Measurements from ENCODE around the gene C1QTNF9. TPM values are rescaled to one million over a fixed set of nuclear protein-coding genes. Genes with fewer than 3 reads are reported as not detected.
"Not testable (repeated sequence)": the region's sequence is repeated elsewhere in the genome, so short reads cannot be mapped to it uniquely, and the experiment has no call there.

C1QTNF9 gene
- polyA plus RNA-seq, 1 donor from 2014 or later: not detected

DNA sequence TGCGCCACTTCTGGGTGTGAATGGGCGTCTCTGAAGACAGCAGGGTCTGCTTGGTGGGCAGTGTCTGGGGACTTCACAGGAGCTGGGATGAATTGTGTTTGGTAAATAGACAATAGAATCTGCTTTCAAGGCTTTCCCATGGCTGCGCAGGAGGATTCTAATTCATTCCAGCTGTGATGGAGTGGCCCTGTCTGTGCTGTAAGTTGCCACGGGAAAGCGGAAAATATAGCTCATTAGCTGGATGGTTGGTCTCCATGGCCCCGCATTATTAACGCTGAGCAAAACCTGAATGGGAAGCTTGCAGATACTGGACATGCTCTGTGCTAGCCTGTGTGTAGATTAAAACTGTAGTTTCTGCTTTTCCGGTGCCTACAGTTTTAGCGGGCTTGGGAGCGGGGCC lies 15.6 kb upstream of the C1QTNF9 start:
- peaks cover 17% of the 10 kb centered on the region for H3K36me3 Mint-ChIP-seq

DNA sequence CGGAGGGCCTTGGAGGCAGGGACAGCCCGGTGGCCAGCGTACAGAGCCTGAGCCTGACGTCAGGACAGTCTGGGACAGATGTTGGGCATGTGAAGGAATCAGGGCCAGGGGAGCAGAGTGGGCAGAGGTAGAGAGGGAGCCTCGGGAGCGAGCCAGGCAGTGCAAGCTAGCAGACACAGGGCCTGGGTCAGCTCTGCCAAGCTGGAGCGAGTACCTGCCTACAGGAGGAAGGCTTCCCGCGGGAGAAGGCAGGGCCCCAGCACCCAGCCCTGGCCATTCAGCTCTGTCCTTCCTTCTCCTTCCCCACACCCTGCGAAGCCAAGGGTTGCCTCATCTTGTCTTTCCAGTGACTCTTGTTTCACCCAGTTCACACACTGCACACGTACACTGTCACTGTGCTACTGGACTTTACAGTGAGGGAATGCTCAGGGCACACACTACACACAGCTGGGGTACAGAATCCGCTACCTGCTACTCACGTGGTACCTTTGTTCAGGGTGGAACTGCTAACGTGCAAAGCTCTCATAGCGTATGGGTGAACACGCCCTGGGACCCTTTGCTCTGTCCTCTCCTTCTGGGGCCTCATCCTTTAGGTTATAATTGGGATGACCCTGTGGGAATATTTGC lies 9.8 kb upstream of the C1QTNF9 start:
- Mint-ChIP-seq H3K27ac (peak overlapping the region in 1 of 3 donors; percentile 80), H3K4me1 (peaks cover 0 to 3% (median 0%) of the 10 kb centered on the region in 3 donors), H3K4me3 (no peak overlapping the region), H3K9me3 (no peaks in the 10 kb centered on the region), H3K27me3 (no peaks in the 10 kb centered on the region), H3K36me3 (peaks cover 14% of the 10 kb centered on the region)

More for the DNA sequence above, 15.6 kb upstream of the C1QTNF9 start:
- H3K4me3 Mint-ChIP-seq: no peak overlapping the region
- H3K4me1 Mint-ChIP-seq: no peaks in the 10 kb centered on the region
- no peak overlapping the region for H3K27ac Mint-ChIP-seq
- H3K27me3 Mint-ChIP-seq: no peaks in the 10 kb centered on the region
- no peaks in the 10 kb centered on the region for H3K9me3 Mint-ChIP-seq

DNA sequence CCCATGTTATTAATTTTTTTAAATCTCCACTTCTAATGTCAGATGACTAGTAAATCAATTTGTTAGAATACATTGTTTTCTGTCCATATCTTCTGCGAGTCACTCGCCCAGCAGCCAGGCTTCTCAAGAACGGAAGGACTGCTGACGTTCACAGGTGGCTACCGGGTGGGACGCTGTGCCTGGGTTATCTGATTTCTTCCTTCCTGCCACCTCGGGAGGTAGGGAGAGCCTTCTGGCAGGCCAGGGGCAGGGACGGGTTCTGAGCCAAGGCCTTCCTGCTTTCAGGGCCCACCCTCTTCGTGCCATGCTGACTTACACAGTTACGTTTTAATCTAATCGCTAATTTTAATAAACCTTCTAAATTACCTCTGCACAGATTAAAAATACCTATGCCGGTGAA lies 7.9 kb upstream of the C1QTNF9 start:
- no peaks in the 10 kb centered on the region for H3K9me3 Mint-ChIP-seq
- H3K4me3 Mint-ChIP-seq: no peak overlapping the region
- peaks cover 0 to 3% (median 0%) of the 10 kb centered on the region in 3 donors for H3K4me1 Mint-ChIP-seq
- no peak overlapping the region for H3K27ac Mint-ChIP-seq
- H3K27me3 Mint-ChIP-seq: no peaks in the 10 kb centered on the region
- H3K36me3 Mint-ChIP-seq: peaks cover 11% of the 10 kb centered on the region

DNA sequence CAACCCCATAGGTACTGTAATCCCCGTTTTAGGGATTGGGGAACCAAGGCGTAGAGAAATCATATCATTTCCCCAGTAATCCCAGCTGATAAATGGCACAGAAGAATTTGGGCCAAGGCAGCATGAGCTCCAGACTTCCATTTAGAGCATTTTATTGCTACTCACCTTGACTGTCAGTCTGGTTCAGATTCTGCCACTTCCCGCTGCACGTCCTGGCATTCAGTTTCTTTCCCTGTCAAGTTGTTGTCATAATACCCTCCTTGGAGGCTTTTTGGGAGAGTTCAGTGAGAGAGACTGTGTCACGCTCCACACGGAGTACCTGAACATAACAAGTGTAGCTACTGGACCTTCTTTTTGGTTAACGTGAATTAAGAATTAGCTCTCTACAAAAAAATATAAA lies 7.5 kb upstream of the C1QTNF9 start:
- peaks cover 0 to 3% (median 0%) of the 10 kb centered on the region in 3 donors for H3K4me1 Mint-ChIP-seq
- H3K4me3 Mint-ChIP-seq: no peak overlapping the region
- peaks cover 11% of the 10 kb centered on the region for H3K36me3 Mint-ChIP-seq
- H3K27me3 Mint-ChIP-seq: no peaks in the 10 kb centered on the region
- no peak overlapping the region for H3K27ac Mint-ChIP-seq
- no peaks in the 10 kb centered on the region for H3K9me3 Mint-ChIP-seq

DNA sequence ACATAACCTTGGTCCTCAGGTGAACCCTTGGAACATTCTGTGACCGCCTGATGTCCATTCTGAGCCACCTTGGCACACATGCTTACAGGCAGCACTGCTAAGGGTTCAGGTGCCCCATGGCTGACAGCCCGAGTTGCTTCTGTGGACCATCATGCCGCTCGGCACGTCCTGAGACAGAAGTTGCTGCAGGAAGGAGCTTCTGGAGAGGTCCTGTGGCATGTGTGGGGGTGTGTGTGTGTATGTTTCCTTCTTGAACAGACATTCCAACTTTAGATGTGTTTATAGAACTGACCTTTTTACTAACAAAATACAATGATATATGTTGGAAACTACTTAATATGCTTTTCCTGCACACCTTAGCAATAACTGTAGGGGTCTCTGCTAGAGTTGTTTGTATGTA lies 4.8 kb upstream of the C1QTNF9 start:
- no peak overlapping the region for H3K27ac Mint-ChIP-seq
- no peaks in the 10 kb centered on the region for H3K27me3 Mint-ChIP-seq
- peaks cover 7% of the 10 kb centered on the region for H3K36me3 Mint-ChIP-seq
- no peak overlapping the region for H3K4me3 Mint-ChIP-seq
- H3K4me1 Mint-ChIP-seq: no peaks in the 10 kb centered on the region
- H3K9me3 Mint-ChIP-seq: no peaks in the 10 kb centered on the region

DNA sequence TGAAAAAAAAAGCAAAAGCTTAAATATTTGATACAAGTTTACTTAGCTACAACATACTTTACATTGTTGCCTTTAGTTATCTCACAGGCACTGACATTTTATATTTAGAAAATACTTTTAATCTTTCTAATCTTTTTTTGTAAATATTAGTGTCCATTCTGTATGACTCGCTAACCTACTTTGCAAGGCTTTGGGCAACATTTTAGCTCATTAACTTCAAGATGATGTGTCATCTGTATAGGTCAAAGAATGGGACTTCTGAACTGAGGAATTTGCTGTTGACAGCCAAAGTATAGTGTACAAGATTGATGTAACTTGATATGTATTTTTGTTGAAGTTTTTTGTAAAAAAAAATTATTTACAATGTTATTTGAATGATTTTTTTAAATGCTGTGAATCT lies 2.7 kb upstream of the C1QTNF9 start:
- Mint-ChIP-seq H3K36me3 (peaks cover 7% of the 10 kb centered on the region), H3K4me3 (no peak overlapping the region), H3K27me3 (no peaks in the 10 kb centered on the region), H3K27ac (no peak overlapping the region), H3K9me3 (no peaks in the 10 kb centered on the region), H3K4me1 (no peaks in the 10 kb centered on the region)

DNA sequence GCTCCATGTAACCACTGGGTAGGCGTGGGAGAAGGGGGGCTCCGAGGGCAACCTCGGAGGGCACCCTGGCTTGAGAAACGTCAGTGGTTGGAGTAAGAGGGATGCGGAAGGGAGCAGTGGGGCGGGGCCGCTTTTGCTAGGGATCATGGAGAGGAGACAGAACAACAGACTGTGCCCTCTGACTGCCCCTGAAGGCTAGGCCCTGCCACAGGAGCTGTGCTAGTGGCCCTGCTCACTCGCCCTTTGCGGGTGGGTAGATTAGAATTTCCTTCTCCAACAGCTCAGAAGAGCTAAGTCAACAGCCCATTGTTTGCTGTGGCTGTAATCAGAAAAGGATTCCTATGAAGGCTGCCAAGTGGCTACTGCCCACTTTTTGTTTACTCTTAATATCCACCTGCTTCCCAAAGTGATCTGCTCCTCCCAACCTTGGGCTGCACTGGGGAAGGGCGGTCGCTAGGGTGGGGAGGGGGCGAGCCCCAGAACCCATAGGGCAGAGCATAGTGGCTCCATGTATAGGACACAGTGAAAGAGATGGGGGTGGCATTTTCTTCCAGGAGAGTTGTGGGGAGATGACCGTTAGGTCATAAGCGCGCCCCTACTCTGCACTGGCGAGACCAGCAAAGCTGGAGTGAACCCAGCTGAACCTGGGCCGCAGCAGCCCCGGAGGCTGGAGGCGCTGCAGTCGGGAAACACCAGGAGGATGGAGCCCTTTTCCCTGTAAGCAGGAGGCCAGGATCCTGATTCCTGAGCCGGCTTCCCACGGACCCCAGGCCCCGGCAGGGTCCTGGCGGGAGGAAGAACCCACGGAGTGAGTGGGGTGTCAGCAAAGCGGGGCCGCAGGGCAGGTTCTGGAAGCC lies 1.9 kb upstream of the C1QTNF9 start:
- Mint-ChIP-seq H3K9me3 (no peaks in the 10 kb centered on the region), H3K4me3 (no peak overlapping the region), H3K27ac (no peak overlapping the region), H3K27me3 (no peaks in the 10 kb centered on the region), H3K4me1 (no peaks in the 10 kb centered on the region), H3K36me3 (peaks cover 6% of the 10 kb centered on the region)

DNA sequence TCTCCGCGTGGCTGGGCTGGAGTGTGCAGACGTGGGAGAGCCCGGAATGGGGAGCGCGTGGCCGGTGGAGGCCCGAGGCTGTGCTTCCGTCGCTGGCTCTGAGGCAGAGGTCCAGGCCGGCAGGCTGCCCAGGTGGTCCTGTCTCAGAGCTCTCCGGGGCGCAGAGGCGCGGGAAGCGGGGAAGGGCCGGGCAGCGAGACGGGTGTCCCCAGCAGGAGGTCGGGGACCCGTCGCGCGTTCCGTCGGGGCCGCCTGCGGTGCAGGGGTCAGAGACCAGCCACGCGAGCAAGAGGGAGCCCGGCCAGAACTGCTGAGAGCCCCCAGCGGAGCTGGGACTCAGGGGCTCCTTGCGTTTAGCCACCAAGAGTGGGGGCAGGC lies 1.3 kb upstream of the C1QTNF9 start:
- no peak overlapping the region for H3K4me3 Mint-ChIP-seq
- H3K9me3 Mint-ChIP-seq: no peaks in the 10 kb centered on the region
- no peaks in the 10 kb centered on the region for H3K4me1 Mint-ChIP-seq
- H3K36me3 Mint-ChIP-seq: peaks cover 3% of the 10 kb centered on the region
- no peaks in the 10 kb centered on the region for H3K27me3 Mint-ChIP-seq
- no peak overlapping the region for H3K27ac Mint-ChIP-seq

DNA sequence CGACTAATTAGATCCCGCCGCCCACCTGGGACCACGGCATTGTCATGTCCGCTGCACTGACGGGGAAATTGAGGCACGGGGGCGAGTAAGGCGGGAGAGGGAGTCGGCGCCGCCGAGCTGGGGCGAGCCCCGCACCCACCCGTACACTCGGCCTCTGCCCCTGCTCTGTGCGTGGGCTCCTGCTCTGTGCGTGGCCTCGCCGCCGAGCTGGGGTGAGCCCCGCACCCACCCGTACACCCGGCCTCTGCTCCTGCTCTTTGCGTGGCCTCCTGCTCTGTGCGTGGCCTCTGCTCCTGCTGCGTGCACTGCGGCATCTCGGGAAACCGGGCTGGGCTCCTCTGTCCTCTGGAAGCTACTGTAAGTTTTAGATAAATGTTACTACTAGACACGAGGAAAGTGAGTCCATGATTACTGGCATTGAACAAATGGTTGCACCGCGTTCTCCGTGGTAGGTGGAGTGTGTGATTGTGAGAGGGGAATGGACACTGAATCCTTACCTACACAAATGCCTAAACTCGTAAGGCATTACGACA lies 826 bp upstream of the C1QTNF9 start:
- no peak overlapping the region for H3K27ac Mint-ChIP-seq
- H3K36me3 Mint-ChIP-seq: no peaks in the 10 kb centered on the region
- H3K4me3 Mint-ChIP-seq: no peak overlapping the region
- no peaks in the 10 kb centered on the region for H3K4me1 Mint-ChIP-seq
- no peaks in the 10 kb centered on the region for H3K27me3 Mint-ChIP-seq
- H3K9me3 Mint-ChIP-seq: no peaks in the 10 kb centered on the region

DNA sequence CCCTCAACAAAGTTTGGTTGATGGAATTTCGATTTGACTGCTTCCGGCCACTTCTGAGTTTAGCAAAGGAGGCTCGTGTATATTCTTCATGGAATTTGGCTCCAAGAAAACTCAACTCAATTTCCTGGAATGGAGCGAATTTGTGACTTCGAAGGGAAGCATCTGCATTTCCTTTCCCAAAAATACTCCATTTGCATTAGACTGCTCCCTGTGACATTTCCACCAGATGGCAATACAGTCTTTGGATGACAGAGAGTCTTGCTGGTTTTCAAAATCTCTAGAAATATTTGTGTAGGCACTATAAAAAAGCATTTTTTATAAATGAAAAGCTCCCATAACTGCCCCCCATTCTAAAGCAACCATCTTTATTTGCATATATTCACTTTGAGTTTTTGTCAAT lies 4.1 kb downstream of the C1QTNF9 start:
- H3K27me3 Mint-ChIP-seq: peaks cover 3% of the 10 kb centered on the region
- H3K4me1 Mint-ChIP-seq: no peaks in the 10 kb centered on the region
- H3K4me3 Mint-ChIP-seq: no peak overlapping the region
- H3K9me3 Mint-ChIP-seq: peaks cover 0 to 2% (median 0%) of the 10 kb centered on the region in 3 donors
- H3K36me3 Mint-ChIP-seq: peaks cover 2% of the 10 kb centered on the region
- H3K27ac Mint-ChIP-seq: no peak overlapping the region

DNA sequence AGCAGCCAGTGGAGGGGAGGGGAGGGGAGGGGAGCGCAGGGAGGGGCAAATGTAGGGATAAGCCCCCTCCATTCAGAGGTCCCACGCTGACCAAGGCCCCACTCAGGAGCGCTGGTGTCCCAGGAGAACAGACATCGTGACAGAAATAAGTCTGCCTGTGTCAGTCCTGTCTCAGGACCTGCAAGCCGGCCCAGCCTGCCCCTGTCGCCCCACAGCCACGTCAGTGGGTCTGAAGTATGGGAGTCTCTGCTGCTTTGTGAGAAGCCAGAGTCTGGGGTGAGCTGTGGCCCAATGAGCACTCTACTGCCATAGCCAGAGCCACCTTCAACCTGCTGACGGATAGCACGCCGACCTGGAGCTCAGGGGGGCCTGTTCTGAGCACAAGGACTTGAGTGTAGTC lies 8.5 kb downstream of the C1QTNF9 start:
- H3K36me3 Mint-ChIP-seq, H3K4me3 Mint-ChIP-seq, H3K9me3 Mint-ChIP-seq, H3K4me1 Mint-ChIP-seq, H3K27ac Mint-ChIP-seq: not testable (repeated sequence)
- H3K27me3 Mint-ChIP-seq: peaks cover 17% of the 10 kb centered on the region

DNA sequence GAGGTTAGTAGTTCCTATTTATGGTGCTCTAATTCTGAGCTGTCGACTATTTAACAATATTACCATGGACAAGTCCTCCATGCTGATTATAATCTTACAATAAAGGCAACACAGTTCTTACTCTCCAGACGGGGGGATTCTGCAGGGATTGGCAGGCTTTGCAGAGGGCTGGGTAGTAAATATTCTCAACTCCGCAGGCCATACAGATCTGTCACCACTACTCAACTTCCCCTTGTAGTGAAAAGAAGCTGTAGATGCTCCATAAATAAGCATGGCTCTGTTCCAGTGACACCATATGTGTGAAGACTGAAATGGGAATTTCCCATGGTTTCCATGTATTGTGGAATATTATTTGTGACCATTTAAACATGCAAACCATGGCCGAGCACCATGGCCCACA lies 9.5 kb downstream of the C1QTNF9 start:
- not testable (repeated sequence) for H3K36me3 Mint-ChIP-seq, H3K4me3 Mint-ChIP-seq, H3K9me3 Mint-ChIP-seq, H3K27ac Mint-ChIP-seq, H3K4me1 Mint-ChIP-seq
- H3K27me3 Mint-ChIP-seq: peaks cover 21% of the 10 kb centered on the region

DNA sequence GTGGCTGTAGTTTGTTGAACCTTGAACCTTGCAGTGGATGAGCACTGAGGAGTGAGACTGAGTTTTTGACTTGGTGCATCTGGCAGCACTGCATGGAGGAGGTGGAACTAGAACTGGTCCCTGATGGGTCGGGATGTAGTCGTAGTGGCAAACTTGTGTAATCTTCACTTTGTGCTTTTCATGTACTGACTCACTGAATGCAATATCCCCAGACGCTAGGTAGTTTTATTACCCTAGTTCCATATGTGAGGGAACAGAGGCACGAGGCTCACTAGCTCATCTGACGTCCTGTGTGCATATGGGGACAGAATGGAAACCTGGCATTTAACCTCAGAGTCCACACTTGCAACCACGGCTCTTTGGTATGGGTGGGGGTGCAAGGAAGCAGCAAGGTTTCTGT lies 10.3 kb downstream of the C1QTNF9 start:
- H3K27ac Mint-ChIP-seq, H3K36me3 Mint-ChIP-seq, H3K4me1 Mint-ChIP-seq, H3K4me3 Mint-ChIP-seq, H3K9me3 Mint-ChIP-seq: not testable (repeated sequence)
- H3K27me3 Mint-ChIP-seq: peaks cover 25% of the 10 kb centered on the region

DNA sequence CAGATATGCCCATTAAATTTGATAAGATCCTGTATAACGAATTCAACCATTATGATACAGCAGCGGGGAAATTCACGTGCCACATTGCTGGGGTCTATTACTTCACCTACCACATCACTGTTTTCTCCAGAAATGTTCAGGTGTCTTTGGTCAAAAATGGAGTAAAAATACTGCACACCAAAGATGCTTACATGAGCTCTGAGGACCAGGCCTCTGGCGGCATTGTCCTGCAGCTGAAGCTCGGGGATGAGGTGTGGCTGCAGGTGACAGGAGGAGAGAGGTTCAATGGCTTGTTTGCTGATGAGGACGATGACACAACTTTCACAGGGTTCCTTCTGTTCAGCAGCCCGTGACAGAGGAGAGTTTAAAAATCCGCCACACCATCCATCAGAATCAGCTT lies 12.0 kb downstream of the C1QTNF9 start:
- H3K27ac Mint-ChIP-seq, H3K4me3 Mint-ChIP-seq, H3K4me1 Mint-ChIP-seq, H3K36me3 Mint-ChIP-seq, H3K9me3 Mint-ChIP-seq: not testable (repeated sequence)
- H3K27me3 Mint-ChIP-seq: peaks cover 28% of the 10 kb centered on the region

DNA sequence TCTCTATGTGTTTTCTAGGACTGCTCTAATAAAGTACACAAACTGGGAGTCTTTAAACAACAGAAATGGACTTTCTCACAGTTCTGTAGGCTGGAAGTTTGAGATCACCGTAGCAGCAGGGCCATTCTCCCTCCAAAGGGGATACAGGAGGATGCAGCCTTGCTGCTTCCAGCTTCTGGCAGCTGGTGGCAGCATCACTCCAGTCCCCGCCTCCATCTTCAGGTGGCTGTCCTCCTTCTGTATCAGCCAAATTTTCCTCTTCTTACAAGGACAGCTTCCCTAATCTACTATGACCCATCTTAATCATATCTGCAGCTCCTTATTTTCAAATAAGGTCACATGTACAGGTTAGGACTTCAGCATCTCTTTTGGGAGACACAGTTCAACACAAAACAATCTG lies 13.1 kb downstream of the C1QTNF9 start:
- H3K27me3 Mint-ChIP-seq: peaks cover 28% of the 10 kb centered on the region
- H3K27ac Mint-ChIP-seq, H3K4me1 Mint-ChIP-seq, H3K4me3 Mint-ChIP-seq, H3K36me3 Mint-ChIP-seq, H3K9me3 Mint-ChIP-seq: not testable (repeated sequence)
